ENCODE data around the gene P2RY6. TPM values are rescaled to one million over a fixed set of nuclear protein-coding genes. Genes with fewer than 3 reads are reported as not detected.

Gene P2RY6
- total and polyA plus RNA-seq, 10 of the 15 experiments (the other 5 are each of a cell fraction or from before 2014, with no cell fraction given), result 0.05 to 0.90 (median 0.22) TPM; not detected in 4

GRCh38 chr11:73335204-73335923, 63.2 kb downstream of the P2RY6 start (continued):
- TF ChIP-seq SKIL (IDR thresholded peaks at IDR 0.05; ENCODE audit: low read depth, poor library complexity, severe bottlenecking) (no peak), RELA (IDR thresholded peaks at IDR 0.05; ENCODE audit: borderline replicate concordance, partially characterized antibody) (peak; percentile 37), HCFC1 (IDR thresholded peaks at IDR 0.05; ENCODE audit: low read length) (no peak), ETV6 (conservative IDR thresholded peaks at IDR 0.05 in 1 of 2, IDR thresholded peaks at IDR 0.05 in 1 of 2; ENCODE audit: borderline replicate concordance in 1 of 2, low read depth in 1 of 2) (no peak), RB1 (IDR thresholded peaks at IDR 0.05; ENCODE audit: borderline replicate concordance) (no peak), NKRF (conservative IDR thresholded peaks at IDR 0.05) (no peak), ZBED1 (IDR thresholded peaks at IDR 0.05; ENCODE audit: borderline replicate concordance) (no peak), LARP7 (IDR thresholded peaks at IDR 0.05) (no peak), KLF5 (IDR thresholded peaks at IDR 0.05; ENCODE audit: partially characterized antibody) (no peak), TARDBP (IDR thresholded peaks at IDR 0.05; ENCODE audit: borderline replicate concordance) (no peak), JUND (IDR thresholded peaks at IDR 0.05; ENCODE audit: low read depth, low read length) (no peak), E2F4 (IDR thresholded peaks at IDR 0.05; ENCODE audit: low read depth, low read length) (no peak), SIX5 (IDR thresholded peaks at IDR 0.05; ENCODE audit: low read depth, low read length, severe bottlenecking) (no peak), STAT1 (conservative IDR thresholded peaks at IDR 0.05) (no peak), MEF2B (IDR thresholded peaks at IDR 0.05; ENCODE audit: partially characterized antibody, poor library complexity, severe bottlenecking) (peak; percentile 1), USF2 (IDR thresholded peaks at IDR 0.05; ENCODE audit: borderline replicate concordance, low read depth, low read length) (no peak), CHD1 (IDR thresholded peaks at IDR 0.05; ENCODE audit: low read depth, low read length) (no peak), SMAD1 (IDR thresholded peaks at IDR 0.05; ENCODE audit: low read depth, partially characterized antibody) (no peak), RELB (IDR thresholded peaks at IDR 0.05; ENCODE audit: low read depth) (peak; percentile 45; the same call in 1 of the 2 replicates)
